Measurements from ENCODE around the gene ATG4B.

GRCh38 chr2:241598061-241598460 is 39.4 kb upstream of the ATG4B start:
- TF ChIP-seq, protein P1, sequence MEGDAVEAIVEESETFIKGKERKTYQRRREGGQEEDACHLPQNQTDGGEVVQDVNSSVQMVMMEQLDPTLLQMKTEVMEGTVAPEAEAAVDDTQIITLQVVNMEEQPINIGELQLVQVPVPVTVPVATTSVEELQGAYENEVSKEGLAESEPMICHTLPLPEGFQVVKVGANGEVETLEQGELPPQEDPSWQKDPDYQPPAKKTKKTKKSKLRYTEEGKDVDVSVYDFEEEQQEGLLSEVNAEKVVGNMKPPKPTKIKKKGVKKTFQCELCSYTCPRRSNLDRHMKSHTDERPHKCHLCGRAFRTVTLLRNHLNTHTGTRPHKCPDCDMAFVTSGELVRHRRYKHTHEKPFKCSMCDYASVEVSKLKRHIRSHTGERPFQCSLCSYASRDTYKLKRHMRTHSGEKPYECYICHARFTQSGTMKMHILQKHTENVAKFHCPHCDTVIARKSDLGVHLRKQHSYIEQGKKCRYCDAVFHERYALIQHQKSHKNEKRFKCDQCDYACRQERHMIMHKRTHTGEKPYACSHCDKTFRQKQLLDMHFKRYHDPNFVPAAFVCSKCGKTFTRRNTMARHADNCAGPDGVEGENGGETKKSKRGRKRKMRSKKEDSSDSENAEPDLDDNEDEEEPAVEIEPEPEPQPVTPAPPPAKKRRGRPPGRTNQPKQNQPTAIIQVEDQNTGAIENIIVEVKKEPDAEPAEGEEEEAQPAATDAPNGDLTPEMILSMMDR (IDR thresholded peaks at IDR 0.05; ENCODE audit: insufficient read depth, low read depth, low read length), result no peak
- no peak for TF ChIP-seq EZH2 (IDR thresholded peaks at IDR 0.05; ENCODE audit: insufficient read depth, low read length)
